Measurements from ENCODE around the gene CCL28.
A peak's percentile ranks its signal among the peaks of the same experiment; 100 is the strongest.
"Not testable (repeated sequence)": the region's sequence is repeated elsewhere in the genome, so short reads cannot be mapped to it uniquely, and the experiment has no call there.

CCL28 gene, protein sequence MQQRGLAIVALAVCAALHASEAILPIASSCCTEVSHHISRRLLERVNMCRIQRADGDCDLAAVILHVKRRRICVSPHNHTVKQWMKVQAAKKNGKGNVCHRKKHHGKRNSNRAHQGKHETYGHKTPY

DNA sequence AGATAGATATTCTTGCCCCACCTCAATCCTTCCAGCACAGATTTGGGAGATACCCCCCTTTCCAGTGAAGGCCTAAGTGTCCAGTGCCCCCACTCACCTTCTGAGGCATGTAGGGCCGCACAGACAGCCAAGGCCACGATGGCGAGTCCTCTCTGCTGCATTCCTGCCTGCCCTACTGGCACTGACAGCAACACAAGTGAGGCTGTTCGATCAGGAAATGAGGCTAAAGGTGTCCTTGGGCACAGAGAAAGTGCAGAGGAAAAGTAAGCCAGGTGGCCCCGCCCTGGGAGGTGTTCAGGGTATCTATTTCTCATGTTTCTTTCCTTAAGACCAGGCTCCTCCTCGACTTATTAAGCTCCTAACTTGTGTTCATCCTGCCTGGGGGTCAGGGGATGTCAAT is at the start of gene CCL28:
TSS of gene CCL28 (minus strand) at position 236 of the 400 bp plus-strand sequence. CDS start at position 161, 75 bp downstream.
- no peak within 1 kb of the TSS for H3K4me3 ChIP-seq (ENCODE audit: low read length)
- TF ChIP-seq, protein P1, sequence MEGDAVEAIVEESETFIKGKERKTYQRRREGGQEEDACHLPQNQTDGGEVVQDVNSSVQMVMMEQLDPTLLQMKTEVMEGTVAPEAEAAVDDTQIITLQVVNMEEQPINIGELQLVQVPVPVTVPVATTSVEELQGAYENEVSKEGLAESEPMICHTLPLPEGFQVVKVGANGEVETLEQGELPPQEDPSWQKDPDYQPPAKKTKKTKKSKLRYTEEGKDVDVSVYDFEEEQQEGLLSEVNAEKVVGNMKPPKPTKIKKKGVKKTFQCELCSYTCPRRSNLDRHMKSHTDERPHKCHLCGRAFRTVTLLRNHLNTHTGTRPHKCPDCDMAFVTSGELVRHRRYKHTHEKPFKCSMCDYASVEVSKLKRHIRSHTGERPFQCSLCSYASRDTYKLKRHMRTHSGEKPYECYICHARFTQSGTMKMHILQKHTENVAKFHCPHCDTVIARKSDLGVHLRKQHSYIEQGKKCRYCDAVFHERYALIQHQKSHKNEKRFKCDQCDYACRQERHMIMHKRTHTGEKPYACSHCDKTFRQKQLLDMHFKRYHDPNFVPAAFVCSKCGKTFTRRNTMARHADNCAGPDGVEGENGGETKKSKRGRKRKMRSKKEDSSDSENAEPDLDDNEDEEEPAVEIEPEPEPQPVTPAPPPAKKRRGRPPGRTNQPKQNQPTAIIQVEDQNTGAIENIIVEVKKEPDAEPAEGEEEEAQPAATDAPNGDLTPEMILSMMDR (conservative IDR thresholded peaks at IDR 0.05; ENCODE audit: low read depth, low read length): no peak
- no peak for DNase-seq (ENCODE audit: low read depth)

DNA sequence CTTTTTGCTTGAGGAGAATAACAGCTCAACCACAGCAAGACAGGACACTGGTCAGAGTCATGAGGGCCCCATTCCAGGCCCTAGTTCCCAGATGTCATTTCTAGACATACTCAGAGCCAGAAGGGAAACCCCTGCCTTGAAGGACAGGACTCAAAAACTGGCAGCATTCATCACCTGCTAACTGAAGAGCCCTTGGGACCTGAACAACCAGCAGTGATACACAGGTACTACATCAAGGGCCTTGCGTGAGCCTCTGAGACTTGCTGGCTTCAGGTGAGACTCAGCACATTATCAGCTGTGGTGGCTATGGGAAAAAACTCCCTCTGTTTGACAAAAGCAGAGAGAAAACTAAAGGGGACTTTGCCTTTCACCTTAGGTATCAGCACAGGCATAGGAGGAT is 48.9 kb upstream of the CCL28 start:
- no peak for DNase-seq (ENCODE audit: low read depth)
- TF ChIP-seq, protein P1 (conservative IDR thresholded peaks at IDR 0.05; ENCODE audit: low read depth, low read length): no peak
- no peak overlapping the region for H3K4me3 ChIP-seq (ENCODE audit: low read length)

DNA sequence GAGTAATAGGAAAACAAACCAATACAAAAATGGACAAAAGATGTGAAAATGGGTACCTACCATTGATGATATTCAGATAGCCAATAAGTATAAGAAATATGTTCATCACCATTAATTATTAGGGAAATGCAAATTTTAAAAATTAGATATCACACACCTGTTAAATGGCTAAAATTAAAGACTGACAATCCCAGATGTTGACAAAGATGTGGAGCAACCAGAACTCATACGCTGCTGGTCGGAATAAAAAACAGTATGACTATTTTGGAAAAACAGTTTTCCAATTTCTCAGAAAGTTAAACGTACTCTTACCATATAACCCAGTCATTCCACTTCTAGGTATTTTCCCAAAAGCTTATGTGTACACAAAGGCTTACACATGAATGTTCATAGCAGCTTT is 44.4 kb upstream of the CCL28 start:
- DNase-seq (ENCODE audit: low read depth): no peak
- no peak overlapping the region for H3K4me3 ChIP-seq (ENCODE audit: low read length)
- TF ChIP-seq, protein P1 (conservative IDR thresholded peaks at IDR 0.05; ENCODE audit: low read depth, low read length): no peak

DNA sequence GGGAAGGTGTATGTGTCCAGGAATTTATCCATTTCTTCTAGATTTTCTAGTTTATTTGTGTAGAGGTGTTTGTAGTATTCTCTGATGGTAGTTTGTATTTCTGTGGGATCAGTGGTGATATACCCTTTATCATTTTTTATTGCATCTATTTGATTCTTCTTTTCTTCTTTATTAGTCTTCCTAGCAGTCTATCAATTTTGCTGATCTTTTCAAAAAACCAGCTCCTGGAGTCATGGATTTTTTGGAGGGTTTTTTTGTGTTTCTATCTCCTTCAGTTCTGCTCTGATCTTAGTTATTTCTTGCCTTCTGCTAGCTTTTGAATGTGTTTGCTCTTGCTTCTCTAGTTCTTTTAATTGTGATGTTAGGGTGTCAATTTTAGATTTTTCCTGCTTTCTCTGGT is 29.4 kb upstream of the CCL28 start:
- DNase-seq (ENCODE audit: low read depth); H3K4me3 ChIP-seq (ENCODE audit: low read length): not testable (repeated sequence)

DNA sequence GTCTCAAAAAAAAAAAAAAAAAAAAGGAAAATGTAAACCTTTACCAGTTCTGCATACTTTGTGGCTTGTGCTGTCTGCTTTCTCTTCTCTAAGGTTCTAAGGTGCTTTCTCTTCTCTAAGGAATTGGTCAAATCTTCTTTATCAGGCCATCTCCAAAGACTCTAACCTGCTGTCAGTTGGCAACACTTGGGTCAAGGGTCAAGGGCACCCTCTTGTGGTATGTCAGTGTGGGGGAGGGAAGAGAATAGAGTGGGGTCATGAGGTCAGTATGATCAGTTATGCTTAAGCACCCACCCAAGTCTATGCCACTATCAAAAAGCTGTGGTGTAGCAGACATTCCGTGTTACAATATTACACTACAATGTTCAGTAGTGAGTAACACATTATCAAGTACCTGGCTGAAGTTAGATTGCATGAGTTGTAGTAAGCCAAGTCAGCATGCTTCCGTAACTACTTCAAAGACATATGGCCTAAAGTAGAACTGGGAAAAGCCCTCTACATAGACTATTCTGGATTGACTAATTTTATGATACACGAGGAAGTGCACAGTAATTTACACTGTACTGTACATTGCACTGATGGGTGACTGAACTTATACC is 25.0 kb upstream of the CCL28 start:
- no peak for DNase-seq (ENCODE audit: low read depth)
- no peak overlapping the region for H3K4me3 ChIP-seq (ENCODE audit: low read length)
- TF ChIP-seq, protein P1 (conservative IDR thresholded peaks at IDR 0.05; ENCODE audit: low read depth, low read length): no peak

DNA sequence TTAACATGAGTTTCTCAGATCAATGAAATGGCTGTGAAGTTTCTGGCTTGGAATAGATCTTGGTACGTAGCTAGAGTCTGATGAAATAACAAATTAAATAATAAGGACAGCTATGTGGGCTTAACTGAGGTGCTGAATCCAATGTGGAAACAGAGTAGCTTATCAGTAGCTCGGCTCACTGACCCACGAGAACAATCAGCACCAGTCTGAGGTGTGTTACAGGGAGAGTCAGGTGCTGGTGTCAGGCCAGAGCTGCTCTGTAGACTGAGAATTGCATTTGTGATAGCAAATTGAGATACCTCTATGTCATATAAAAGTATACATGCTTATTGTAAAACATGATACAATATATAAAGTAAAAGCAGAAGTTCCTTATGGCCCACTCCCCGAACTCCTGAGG is 21.2 kb upstream of the CCL28 start:
- H3K4me3 ChIP-seq (ENCODE audit: low read length): no peak overlapping the region
- TF ChIP-seq, protein P1 (conservative IDR thresholded peaks at IDR 0.05; ENCODE audit: low read depth, low read length): no peak
- DNase-seq (ENCODE audit: low read depth): no peak

DNA sequence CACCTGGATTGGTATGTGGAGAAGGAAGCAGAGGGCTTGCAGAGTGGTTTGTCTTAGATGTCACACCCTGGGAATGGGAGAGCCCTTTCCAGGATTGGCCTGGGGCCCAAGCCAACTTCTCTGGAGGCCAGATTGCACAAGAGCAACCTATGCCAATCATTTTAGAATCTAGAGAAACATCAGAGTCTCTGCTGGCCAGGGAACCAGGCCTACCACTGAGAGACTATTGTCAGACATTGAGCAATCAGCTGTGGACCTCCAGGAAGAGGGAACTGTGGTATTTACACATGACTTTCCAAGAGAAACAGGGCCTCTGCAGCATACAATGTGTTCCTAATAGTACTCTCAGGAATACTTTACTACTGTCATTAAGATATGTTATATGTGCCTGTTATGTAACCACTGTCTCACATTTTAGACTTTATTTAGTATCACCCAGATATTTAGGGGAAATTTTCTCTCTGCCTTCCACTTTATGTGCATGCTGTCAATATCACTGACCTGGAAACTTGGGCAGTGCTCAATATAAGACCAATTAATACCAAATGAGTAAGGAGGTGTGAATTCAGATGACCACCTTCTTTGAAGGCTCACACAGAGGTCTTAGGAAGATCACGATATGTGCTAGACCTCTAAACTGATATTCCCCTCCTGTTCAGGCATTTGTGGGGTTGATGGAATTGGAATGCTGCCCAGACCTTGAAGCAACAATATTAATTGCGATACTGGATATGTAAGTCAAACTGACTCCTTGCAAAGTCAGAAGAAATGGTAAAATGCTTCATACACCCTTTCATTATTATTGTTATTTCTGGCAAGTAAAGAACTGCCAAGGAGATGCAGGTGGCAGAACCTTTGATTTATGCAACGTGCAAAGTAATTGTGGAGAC is 20.5 kb upstream of the CCL28 start:
- DNase-seq (ENCODE audit: low read depth): peak; percentile 48
- H3K4me3 ChIP-seq (ENCODE audit: low read length): no peak overlapping the region
- TF ChIP-seq, protein P1 (conservative IDR thresholded peaks at IDR 0.05; ENCODE audit: low read depth, low read length): no peak

All from retinal pigment epithelial cell (primary cell).